LNCaP clone FGC (cell line): ENCODE measurements around the gene PLCB3.
"Not testable (repeated sequence)": the region's sequence is repeated elsewhere in the genome, so short reads cannot be mapped to it uniquely, and the experiment has no call there.

ENCODE experiments used
- DNase-seq: peaks from one replicate; pipeline ENCODE4 v3.0.0-alpha.2; 2011; ENCODE audit warnings: low read depth
- H3K4me3 ChIP-seq: 2 replicates; pipeline ENCODE4 v1.5.1; 2011; ENCODE audit warnings: mild to moderate bottlenecking, low read depth, low read length, control low read depth
- CTCF ChIP-seq: IDR thresholded peaks from 2 replicates; pipeline ENCODE4 v1.5.1; 2012; ENCODE audit warnings: mild to moderate bottlenecking; ENCODE audit not compliant: control insufficient read depth, insufficient read depth; ENCODE audit errors: extremely low read depth

The PLCB3 gene

GRCh38 chr11:64304032-64304315 is 52.6 kb downstream of the PLCB3 start:
- no peak for TF ChIP-seq CTCF
- peak overlapping the region; percentile 57 for H3K4me3 ChIP-seq
- no peak for DNase-seq

DNA sequence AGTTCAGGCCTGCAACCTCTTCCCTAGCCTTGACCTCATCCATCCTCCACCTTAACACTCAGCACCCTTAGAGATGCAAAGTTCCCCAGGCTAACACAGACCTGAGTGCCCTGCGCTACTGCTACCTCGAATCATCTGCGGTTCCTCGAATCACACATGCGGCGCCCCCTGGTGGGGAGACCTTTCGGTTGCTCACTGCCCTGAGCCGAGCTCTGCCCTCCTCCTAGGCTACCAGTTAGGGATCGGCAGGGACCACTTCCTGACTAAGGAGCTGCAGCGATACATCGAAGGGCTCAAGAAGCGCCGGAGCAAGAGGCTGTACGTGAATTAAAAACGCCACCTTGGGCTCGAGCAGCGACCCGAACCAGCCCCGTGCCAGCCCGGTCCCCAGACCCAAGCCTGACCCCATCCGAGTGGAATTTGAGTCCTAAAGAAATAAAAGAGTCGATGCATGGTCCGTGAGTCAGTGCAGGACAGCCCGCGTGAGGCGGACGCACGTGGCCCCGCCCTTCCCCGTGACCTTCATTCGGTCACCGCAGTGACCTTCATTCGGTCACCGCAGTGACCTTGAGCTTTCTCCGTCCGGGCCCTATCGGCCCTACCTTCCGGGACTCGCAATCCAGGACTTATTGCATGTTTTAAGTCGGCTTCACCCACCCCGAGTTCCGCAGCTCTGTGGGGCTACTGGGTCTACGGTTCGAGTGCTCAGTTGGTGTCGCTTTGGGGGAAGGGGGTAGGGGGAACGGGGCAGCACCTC is 53.2 kb downstream of the PLCB3 start:
- peak; percentile 70 for TF ChIP-seq CTCF
- peak overlapping the region; percentile 57 for H3K4me3 ChIP-seq
- no peak for DNase-seq

GRCh38 chr11:64305075-64305690 is 53.9 kb downstream of the PLCB3 start, which contains the start of gene ESRRA:
TSS of gene ESRRA (plus strand) at chr11:64305524. CDS start at chr11:64307180, 1,656 bp downstream.
- peak within 1 kb of the TSS; percentile 69 for H3K4me3 ChIP-seq
- peak; percentile 86 for DNase-seq
- TF ChIP-seq CTCF = no peak

DNA sequence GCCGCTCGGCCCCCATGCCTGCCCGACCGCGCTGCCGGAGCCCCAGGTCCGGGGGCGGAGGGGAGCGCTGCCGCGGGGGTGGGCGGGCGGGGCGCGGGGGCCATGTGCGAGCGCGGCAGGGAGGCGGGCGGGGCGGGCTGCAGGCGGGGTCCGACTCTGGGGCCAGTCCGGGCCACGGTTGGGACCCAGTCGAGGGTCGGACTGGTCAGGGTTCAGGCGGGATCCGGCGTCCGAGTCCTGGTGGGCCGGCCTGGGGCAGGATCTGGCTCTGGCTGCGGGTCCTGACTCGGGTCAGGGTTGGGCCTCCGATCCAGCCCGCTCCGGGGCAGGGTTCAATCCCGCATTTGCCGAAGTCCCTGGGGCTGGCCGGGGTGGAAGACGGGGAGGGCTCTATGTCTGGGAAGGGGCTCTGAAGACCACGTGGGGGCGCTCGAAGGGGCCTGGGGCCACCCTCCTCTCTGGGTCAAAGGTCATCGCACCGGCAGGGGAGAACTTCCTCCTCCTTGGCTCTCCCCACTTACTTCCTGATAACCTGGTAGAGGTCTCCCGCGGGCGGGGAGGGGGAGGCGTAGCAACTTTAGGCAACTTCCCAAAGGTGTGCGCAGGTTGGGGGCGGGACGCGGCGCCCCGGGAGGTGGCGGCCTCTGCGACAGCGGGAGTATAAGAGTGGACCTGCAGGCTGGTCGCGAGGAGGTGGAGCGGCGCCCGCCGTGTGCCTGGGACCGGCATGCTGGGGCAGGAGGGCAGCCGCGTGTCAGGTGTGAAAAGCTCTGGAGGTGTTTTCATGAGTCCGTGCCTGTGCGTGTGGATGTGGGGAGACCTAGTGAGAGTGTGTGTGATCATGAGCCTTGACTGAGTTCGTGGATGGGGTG is 54.6 kb downstream of the PLCB3 start:
- peak; percentile 44 for DNase-seq

GRCh38 chr11:64306563-64306875 is 55.2 kb downstream of the PLCB3 start:
- TF ChIP-seq CTCF = no peak
- DNase-seq = no peak

More for the DNA sequence above, 54.6 kb downstream of the PLCB3 start:
- peak overlapping the region; percentile 69 for H3K4me3 ChIP-seq
- TF ChIP-seq CTCF = peak; percentile 40; the same call in 1 of the 2 replicates

GRCh38 chr11:64306876-64307622 is 55.7 kb downstream of the PLCB3 start:
- no peak for DNase-seq
- H3K4me3 ChIP-seq = peak overlapping the region; percentile 69
- TF ChIP-seq CTCF = no peak

More at GRCh38 chr11:64306563-64306875, 55.2 kb downstream of the PLCB3 start:
- H3K4me3 ChIP-seq = peak overlapping the region; percentile 69

- not testable (repeated sequence) for DNase-seq, H3K4me3 ChIP-seq
These were observed 56.5 kb downstream of the PLCB3 start for GRCh38 chr11:64307795-64308194.
